Natural killer cell (primary cell): ENCODE data around the gene PTX4. TPM values are rescaled to one million over a fixed set of nuclear protein-coding genes. Genes with fewer than 3 reads are reported as not detected.

Source experiments
- ATAC-seq, 3 donors: fragments of 150-1000 bp in 2 of 3; fragments of 200-7000 bp in 1 of 3; cut with Tn5 transposase; 1 replicate in 1 of 3; 2 replicates in 2 of 3; pipeline ENCODE4 v1.10.0; 2021; ENCODE audit warnings: mild to moderate bottlenecking in 2 of 3, moderate library complexity in 2 of 3
- DNase-seq, 2 donors: peaks; one replicate each; pipeline versions ENCODE4 v3.0.0 to v3.0.0-alpha.2; 2013 to 2021; ENCODE audit warnings: mixed read lengths in 1 of 2
- H3K27ac ChIP-seq: one replicate; pipeline ENCODE4 v1.5.1; 2013; ENCODE audit warnings: mild to moderate bottlenecking, low read length
- H3K27me3 ChIP-seq: one replicate; pipeline ENCODE4 v1.6.1; 2013; ENCODE audit warnings: low read length; ENCODE audit not compliant: control insufficient read depth, insufficient read depth
- H3K36me3 ChIP-seq: one replicate; pipeline ENCODE4 v1.6.1; 2013; ENCODE audit warnings: low read length; ENCODE audit not compliant: control insufficient read depth, insufficient read depth
- H3K4me1 ChIP-seq: one replicate; pipeline ENCODE4 v1.6.1; 2013; ENCODE audit warnings: low read length; ENCODE audit not compliant: control insufficient read depth, insufficient read depth
- H3K4me3 ChIP-seq: one replicate; pipeline ENCODE4 v1.5.1; 2013; ENCODE audit warnings: low read length
- H3K9me3 ChIP-seq: one replicate; pipeline ENCODE4 v1.6.1; 2013; ENCODE audit warnings: low read length; ENCODE audit not compliant: control insufficient read depth, insufficient read depth
- H3K27ac Mint-ChIP-seq, 2 donors: one replicate each; pipeline ENCODE4 v1.8.0; 2022; ENCODE audit warnings: mild to moderate bottlenecking in 2 of 2, mixed read lengths in 2 of 2, moderate library complexity in 1 of 2
- H3K27me3 Mint-ChIP-seq, 2 donors: one replicate each; pipeline ENCODE4 v1.8.0; 2022; ENCODE audit warnings: low read depth in 2 of 2, mixed read lengths in 2 of 2
- H3K36me3 Mint-ChIP-seq: one replicate; pipeline ENCODE4 v1.8.0; 2022; ENCODE audit warnings: mixed read lengths
- H3K4me1 Mint-ChIP-seq, 2 donors: one replicate each; pipeline ENCODE4 v1.8.0; 2022; ENCODE audit warnings: mixed read lengths in 2 of 2
- H3K4me3 Mint-ChIP-seq: one replicate; pipeline ENCODE4 v1.8.0; 2022; ENCODE audit warnings: mild to moderate bottlenecking, moderate library complexity, mixed read lengths
- H3K9me3 Mint-ChIP-seq, 2 donors: one replicate each; pipeline ENCODE4 v1.8.0; 2022; ENCODE audit warnings: mixed read lengths in 2 of 2
- WGBS: methylation state at CpG from one replicate; pipeline ENCODE4 v1.1.7; 2013; ENCODE audit warnings: missing lambda C conversion rate; ENCODE audit not compliant: insufficient coverage; 5-methylcytosine and 5-hydroxymethylcytosine counted together
- intact Hi-C: fragments of 100-400 bp; cut with micrococcal nuclease; formaldehyde crosslinking; loops from one replicate; pipeline ENCODE4 v1.14.2; 2022
- total RNA-seq, 4 donors: library from RNA; stranded (reverse); fragments of 120-200 nt in 1 of 4; gene quantifications; one replicate each; pipeline versions ENCODE4 v1.2.3 to v1.2.4, GENCODE V29; 2013 to 2022
- TF ChIP-seq, protein P1 (sequence below): fragments of 200-600 bp; IDR thresholded peaks from one replicate; pipeline ENCODE4 v1.8.0; 2022; ENCODE audit warnings: antibody characterized with exemption

PTX4 gene
- total RNA-seq, 3 donors from 2014 or later (not counting 1 experiment from before 2014, with no cell fraction given) = 0.31 TPM; not detected in 2

GRCh38 chr16:1505912-1506311 lies 17.2 kb upstream of the PTX4 start:
- TF ChIP-seq, protein P1, sequence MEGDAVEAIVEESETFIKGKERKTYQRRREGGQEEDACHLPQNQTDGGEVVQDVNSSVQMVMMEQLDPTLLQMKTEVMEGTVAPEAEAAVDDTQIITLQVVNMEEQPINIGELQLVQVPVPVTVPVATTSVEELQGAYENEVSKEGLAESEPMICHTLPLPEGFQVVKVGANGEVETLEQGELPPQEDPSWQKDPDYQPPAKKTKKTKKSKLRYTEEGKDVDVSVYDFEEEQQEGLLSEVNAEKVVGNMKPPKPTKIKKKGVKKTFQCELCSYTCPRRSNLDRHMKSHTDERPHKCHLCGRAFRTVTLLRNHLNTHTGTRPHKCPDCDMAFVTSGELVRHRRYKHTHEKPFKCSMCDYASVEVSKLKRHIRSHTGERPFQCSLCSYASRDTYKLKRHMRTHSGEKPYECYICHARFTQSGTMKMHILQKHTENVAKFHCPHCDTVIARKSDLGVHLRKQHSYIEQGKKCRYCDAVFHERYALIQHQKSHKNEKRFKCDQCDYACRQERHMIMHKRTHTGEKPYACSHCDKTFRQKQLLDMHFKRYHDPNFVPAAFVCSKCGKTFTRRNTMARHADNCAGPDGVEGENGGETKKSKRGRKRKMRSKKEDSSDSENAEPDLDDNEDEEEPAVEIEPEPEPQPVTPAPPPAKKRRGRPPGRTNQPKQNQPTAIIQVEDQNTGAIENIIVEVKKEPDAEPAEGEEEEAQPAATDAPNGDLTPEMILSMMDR = no peak
- Histone ChIP-seq H3K9me3 (no peaks in the 10 kb centered on the region), H3K4me3 (no peak overlapping the region), H3K27me3 (no peaks in the 10 kb centered on the region), H3K36me3 (peaks cover 24% of the 10 kb centered on the region), H3K4me1 (no peaks in the 10 kb centered on the region), H3K27ac (no peak overlapping the region)
- no peaks in the 10 kb centered on the region for H3K9me3 Mint-ChIP-seq
- no peak overlapping the region for H3K27ac Mint-ChIP-seq
- no peaks in the 10 kb centered on the region for H3K27me3 Mint-ChIP-seq
- WGBS = 93% methylated on average over 22 of the region's 22 CpGs
- H3K4me3 Mint-ChIP-seq = no peak overlapping the region
- no peaks in the 10 kb centered on the region for H3K4me1 Mint-ChIP-seq
- DNase-seq (no peak), ATAC-seq (no peak)
- no peaks in the 10 kb centered on the region for H3K36me3 Mint-ChIP-seq
- intact Hi-C loops = no loop called here

GRCh38 chr16:1505073-1505844 lies 16.5 kb upstream of the PTX4 start:
- Mint-ChIP-seq H3K9me3 (no peaks in the 10 kb centered on the region), H3K27me3 (no peaks in the 10 kb centered on the region), H3K4me1 (no peaks in the 10 kb centered on the region), H3K4me3 (no peak overlapping the region), H3K27ac (no peak overlapping the region), H3K36me3 (no peaks in the 10 kb centered on the region)
- intact Hi-C loops = no loop called here
- Histone ChIP-seq H3K36me3 (peaks cover 30% of the 10 kb centered on the region), H3K4me1 (no peaks in the 10 kb centered on the region), H3K27me3 (no peaks in the 10 kb centered on the region), H3K9me3 (no peaks in the 10 kb centered on the region), H3K4me3 (no peak overlapping the region), H3K27ac (no peak overlapping the region)
- no peak for DNase-seq
- 96% methylated on average over 37 of the region's 37 CpGs for WGBS
- no peak for ATAC-seq
- TF ChIP-seq, protein P1 = no peak

GRCh38 chr16:1503110-1503955 lies 14.6 kb upstream of the PTX4 start:
- no peak for ATAC-seq
- H3K27ac ChIP-seq = no peak overlapping the region
- H3K4me1 ChIP-seq = no peaks in the 10 kb centered on the region
- no peak for DNase-seq
- WGBS = 95% methylated on average over 37 of the region's 37 CpGs
- H3K9me3 Mint-ChIP-seq = no peaks in the 10 kb centered on the region
- no peaks in the 10 kb centered on the region for H3K9me3 ChIP-seq
- H3K27ac Mint-ChIP-seq = no peak overlapping the region
- peaks cover 37% of the 10 kb centered on the region for H3K36me3 ChIP-seq
- H3K4me3 ChIP-seq = no peak overlapping the region
- no peaks in the 10 kb centered on the region for H3K27me3 ChIP-seq
- no peaks in the 10 kb centered on the region for H3K36me3 Mint-ChIP-seq
- no peak overlapping the region for H3K4me3 Mint-ChIP-seq
- TF ChIP-seq, protein P1 = no peak
- no peaks in the 10 kb centered on the region for H3K4me1 Mint-ChIP-seq
- intact Hi-C loops = no loop called here
- no peaks in the 10 kb centered on the region for H3K27me3 Mint-ChIP-seq
